Measurements from ENCODE around the gene NTM. TPM values are rescaled to one million over a fixed set of nuclear protein-coding genes. Genes with fewer than 3 reads are reported as not detected.

Gene NTM
- total and polyA plus RNA-seq, 2 donors (not counting 1 experiment from before 2014, with no cell fraction given): 12.3 to 28.6 TPM

GRCh38 chr11:131413217-131413616 is 42.8 kb downstream of the NTM start:
- Histone ChIP-seq H3K79me2 (ENCODE audit: control insufficient read depth, insufficient read depth, low read length) (no peaks in the 10 kb centered on the region), H3K4me3 (replicated peaks in 1 of 4; ENCODE audit: control extremely low read depth in 1 of 4, insufficient read depth in 1 of 4, low read depth in 3 of 4, low read length in 4 of 4) (no peak overlapping the region), H2AFZ (ENCODE audit: low read length) (no peak overlapping the region), H3K9me3 (ENCODE audit: control insufficient read depth, insufficient read depth, low read depth, low read length) (no peaks in the 10 kb centered on the region), H3K4me2 (ENCODE audit: extremely low read depth, insufficient read depth, low read length) (no peak overlapping the region), H3K27ac (ENCODE audit: insufficient read depth, low read length) (no peak overlapping the region), H3K36me3 (ENCODE audit: control insufficient read depth, insufficient read depth, low read length) (no peaks in the 10 kb centered on the region), H3K4me1 (ENCODE audit: control insufficient read depth, extremely low read depth, insufficient read depth, low read length) (no peaks in the 10 kb centered on the region), H3K9ac (ENCODE audit: insufficient read depth, low read length) (no peak overlapping the region), H3K27me3 (ENCODE audit: control insufficient read depth, insufficient read depth, low read length) (no peaks in the 10 kb centered on the region), H4K20me1 (ENCODE audit: control insufficient read depth, extremely low read depth, insufficient read depth, low read length) (no peaks in the 10 kb centered on the region)
- no peak for TF ChIP-seq EZH2 (IDR thresholded peaks at IDR 0.05; ENCODE audit: low read length, missing control alignments)
- no peak for TF ChIP-seq CTCF (conservative IDR thresholded peaks at IDR 0.05 in 1 of 2, IDR thresholded peaks at IDR 0.05 in 1 of 2; ENCODE audit: low read depth in 1 of 2, low read length in 2 of 2)
- DNase-seq (ENCODE audit: low read depth in 2 of 2): no peak

- Histone ChIP-seq H3K4me1 (ENCODE audit: control insufficient read depth, extremely low read depth, insufficient read depth, low read length) (no peaks in the 10 kb centered on the region), H3K4me2 (ENCODE audit: extremely low read depth, insufficient read depth, low read length) (no peak overlapping the region), H3K9ac (ENCODE audit: insufficient read depth, low read length) (no peak overlapping the region), H3K4me3 (replicated peaks in 1 of 4; ENCODE audit: control extremely low read depth in 1 of 4, insufficient read depth in 1 of 4, low read depth in 3 of 4, low read length in 4 of 4) (no peak overlapping the region), H2AFZ (ENCODE audit: low read length) (no peak overlapping the region), H3K27me3 (ENCODE audit: control insufficient read depth, insufficient read depth, low read length) (no peaks in the 10 kb centered on the region), H4K20me1 (ENCODE audit: control insufficient read depth, extremely low read depth, insufficient read depth, low read length) (no peaks in the 10 kb centered on the region), H3K36me3 (ENCODE audit: control insufficient read depth, insufficient read depth, low read length) (no peaks in the 10 kb centered on the region), H3K79me2 (ENCODE audit: control insufficient read depth, insufficient read depth, low read length) (no peaks in the 10 kb centered on the region), H3K27ac (ENCODE audit: insufficient read depth, low read length) (no peak overlapping the region), H3K9me3 (ENCODE audit: control insufficient read depth, insufficient read depth, low read depth, low read length) (no peaks in the 10 kb centered on the region)
- DNase-seq (ENCODE audit: low read depth in 2 of 2): no peak
- no peak for TF ChIP-seq CTCF (conservative IDR thresholded peaks at IDR 0.05 in 1 of 2, IDR thresholded peaks at IDR 0.05 in 1 of 2; ENCODE audit: low read depth in 1 of 2, low read length in 2 of 2)
Measured at GRCh38 chr11:131418189-131418588, 47.8 kb downstream of the NTM start.

- Histone ChIP-seq H3K9me3 (ENCODE audit: control insufficient read depth, insufficient read depth, low read depth, low read length) (no peaks in the 10 kb centered on the region), H3K36me3 (ENCODE audit: control insufficient read depth, insufficient read depth, low read length) (no peaks in the 10 kb centered on the region), H2AFZ (ENCODE audit: low read length) (no peak overlapping the region), H3K27me3 (ENCODE audit: control insufficient read depth, insufficient read depth, low read length) (no peaks in the 10 kb centered on the region), H3K79me2 (ENCODE audit: control insufficient read depth, insufficient read depth, low read length) (no peaks in the 10 kb centered on the region), H3K4me2 (ENCODE audit: extremely low read depth, insufficient read depth, low read length) (no peak overlapping the region), H4K20me1 (ENCODE audit: control insufficient read depth, extremely low read depth, insufficient read depth, low read length) (no peaks in the 10 kb centered on the region), H3K4me1 (ENCODE audit: control insufficient read depth, extremely low read depth, insufficient read depth, low read length) (no peaks in the 10 kb centered on the region), H3K27ac (ENCODE audit: insufficient read depth, low read length) (no peak overlapping the region), H3K4me3 (replicated peaks in 1 of 4; ENCODE audit: control extremely low read depth in 1 of 4, insufficient read depth in 1 of 4, low read depth in 3 of 4, low read length in 4 of 4) (no peak overlapping the region), H3K9ac (ENCODE audit: insufficient read depth, low read length) (no peak overlapping the region)
- TF ChIP-seq CTCF (conservative IDR thresholded peaks at IDR 0.05 in 1 of 2, IDR thresholded peaks at IDR 0.05 in 1 of 2; ENCODE audit: low read depth in 1 of 2, low read length in 2 of 2): no peak
- no peak for TF ChIP-seq EZH2 (IDR thresholded peaks at IDR 0.05; ENCODE audit: low read length, missing control alignments)
- DNase-seq (ENCODE audit: low read depth in 2 of 2): no peak
Measured at GRCh38 chr11:131421066-131421855, 50.8 kb downstream of the NTM start.
